ENCODE results near the gene KLHL33.

DNA sequence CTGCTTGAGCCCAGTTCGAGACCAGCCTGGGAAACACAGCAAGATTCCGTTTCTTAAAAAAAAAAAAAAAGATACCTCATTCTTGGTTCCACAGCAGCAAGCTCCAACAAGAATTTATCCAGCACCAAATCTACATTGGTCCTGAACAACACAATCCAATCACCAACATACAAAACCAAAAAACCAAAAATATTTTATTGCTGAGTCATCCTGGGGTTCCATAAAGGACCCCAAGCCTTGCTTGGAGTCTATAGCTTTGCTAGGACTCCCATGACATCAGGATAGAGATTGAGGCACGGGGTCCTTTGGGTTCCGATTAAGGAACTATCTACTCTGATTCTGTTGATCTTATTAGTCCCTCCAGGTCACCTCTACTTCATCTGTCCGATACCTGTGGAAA is 10.9 kb upstream of the KLHL33 start:
- TF ChIP-seq, protein P1, sequence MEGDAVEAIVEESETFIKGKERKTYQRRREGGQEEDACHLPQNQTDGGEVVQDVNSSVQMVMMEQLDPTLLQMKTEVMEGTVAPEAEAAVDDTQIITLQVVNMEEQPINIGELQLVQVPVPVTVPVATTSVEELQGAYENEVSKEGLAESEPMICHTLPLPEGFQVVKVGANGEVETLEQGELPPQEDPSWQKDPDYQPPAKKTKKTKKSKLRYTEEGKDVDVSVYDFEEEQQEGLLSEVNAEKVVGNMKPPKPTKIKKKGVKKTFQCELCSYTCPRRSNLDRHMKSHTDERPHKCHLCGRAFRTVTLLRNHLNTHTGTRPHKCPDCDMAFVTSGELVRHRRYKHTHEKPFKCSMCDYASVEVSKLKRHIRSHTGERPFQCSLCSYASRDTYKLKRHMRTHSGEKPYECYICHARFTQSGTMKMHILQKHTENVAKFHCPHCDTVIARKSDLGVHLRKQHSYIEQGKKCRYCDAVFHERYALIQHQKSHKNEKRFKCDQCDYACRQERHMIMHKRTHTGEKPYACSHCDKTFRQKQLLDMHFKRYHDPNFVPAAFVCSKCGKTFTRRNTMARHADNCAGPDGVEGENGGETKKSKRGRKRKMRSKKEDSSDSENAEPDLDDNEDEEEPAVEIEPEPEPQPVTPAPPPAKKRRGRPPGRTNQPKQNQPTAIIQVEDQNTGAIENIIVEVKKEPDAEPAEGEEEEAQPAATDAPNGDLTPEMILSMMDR (IDR thresholded peaks at IDR 0.05), result no peak
- TF ChIP-seq POLR2A (IDR thresholded peaks at IDR 0.05; ENCODE audit: low read depth), result no peak
- TF ChIP-seq EP300 (IDR thresholded peaks at IDR 0.05), result no peak

Data from esophagus muscularis mucosa (tissue), 4 donors.